Activated CD8-positive, alpha-beta memory T cell treated with anti-CD3 and anti-CD28 coated beads, Interleukin-2, amount 50 U/mL, for 24 hours (primary cell): Measurements from ENCODE around the gene SPOCK2.

ENCODE experiments used
- DNase-seq: peaks from one replicate; pipeline ENCODE4 v3.0.0-alpha.2; 2020; ENCODE audit errors: extremely low read depth

Gene SPOCK2

DNA sequence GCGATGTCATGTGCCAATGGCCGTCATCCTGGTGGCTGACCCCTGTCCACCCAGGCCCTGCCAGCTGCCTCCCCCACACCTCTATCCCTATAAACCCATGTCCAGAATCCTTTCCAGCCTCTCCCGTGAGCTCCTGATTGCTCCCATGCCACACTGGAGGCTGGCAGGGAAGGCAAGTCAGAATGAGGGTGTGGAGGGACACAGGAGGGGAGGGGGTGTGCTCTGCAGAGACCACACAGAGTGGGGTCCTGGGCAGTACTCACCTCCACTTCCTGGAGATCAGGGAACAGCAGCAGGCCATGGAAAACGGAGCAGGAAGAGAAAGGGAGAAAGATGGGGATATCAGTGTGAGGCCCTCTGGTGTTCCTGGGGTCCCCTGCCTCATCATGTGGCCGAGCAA, 15.7 kb downstream of the SPOCK2 start:
- DNase-seq: no peak

DNA sequence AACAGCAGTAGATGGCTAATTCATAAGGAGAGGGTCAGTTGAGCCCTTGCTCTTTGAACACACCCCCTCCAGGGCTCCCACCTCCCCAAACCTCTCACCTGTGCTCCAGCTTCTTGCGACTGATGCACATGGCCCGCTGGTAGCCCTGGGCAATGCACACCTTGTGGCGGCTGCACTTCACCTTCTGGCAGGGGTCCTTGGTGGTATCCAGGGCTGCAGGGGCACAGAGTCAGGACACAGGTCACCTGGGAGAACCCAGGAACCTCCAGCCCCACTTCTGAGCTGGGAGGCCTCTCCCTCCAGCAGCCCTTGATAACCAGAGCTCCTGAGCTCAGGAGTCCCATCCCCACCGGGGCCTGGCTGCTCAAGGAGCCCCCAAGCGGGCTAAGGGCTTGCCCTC, 16.3 kb downstream of the SPOCK2 start:
- DNase-seq: no peak

DNA sequence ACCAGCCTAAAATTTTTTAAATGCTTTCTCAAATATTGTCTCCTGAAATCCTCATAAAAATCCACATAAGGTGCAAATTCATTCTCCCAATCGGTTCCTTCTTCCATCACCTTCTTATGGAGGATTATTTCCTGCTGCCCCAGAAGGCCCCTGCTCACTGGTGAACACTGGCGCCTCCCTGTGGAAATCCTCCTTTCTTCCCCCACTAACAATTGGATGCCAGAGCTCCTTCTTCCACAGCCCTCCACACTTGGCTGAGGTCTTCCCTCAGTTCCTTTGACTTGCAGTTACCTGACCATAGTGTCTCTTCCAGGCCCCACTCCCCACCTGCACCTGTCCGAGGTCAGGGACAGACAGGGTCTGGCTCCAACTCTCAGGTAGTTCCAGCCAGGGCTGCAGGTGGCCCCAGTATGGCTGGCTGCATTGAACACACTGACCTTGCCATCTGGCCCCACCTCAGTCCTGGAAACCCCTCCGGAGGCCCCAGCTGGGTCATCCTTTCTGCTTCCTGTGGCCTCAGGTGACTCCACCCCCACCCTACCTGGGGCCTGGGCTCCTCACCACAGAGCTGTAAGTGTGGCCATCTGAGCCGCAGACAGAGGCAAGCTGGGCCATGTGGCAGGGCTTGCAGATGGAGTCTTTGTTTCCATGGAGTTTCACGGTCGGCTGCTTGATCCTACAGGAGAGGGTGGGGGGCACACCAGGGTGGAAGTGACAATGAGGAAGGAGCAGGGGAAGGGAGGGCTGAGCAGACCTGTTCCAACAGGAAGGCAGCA, 18.4 kb downstream of the SPOCK2 start:
- no peak for DNase-seq

DNA sequence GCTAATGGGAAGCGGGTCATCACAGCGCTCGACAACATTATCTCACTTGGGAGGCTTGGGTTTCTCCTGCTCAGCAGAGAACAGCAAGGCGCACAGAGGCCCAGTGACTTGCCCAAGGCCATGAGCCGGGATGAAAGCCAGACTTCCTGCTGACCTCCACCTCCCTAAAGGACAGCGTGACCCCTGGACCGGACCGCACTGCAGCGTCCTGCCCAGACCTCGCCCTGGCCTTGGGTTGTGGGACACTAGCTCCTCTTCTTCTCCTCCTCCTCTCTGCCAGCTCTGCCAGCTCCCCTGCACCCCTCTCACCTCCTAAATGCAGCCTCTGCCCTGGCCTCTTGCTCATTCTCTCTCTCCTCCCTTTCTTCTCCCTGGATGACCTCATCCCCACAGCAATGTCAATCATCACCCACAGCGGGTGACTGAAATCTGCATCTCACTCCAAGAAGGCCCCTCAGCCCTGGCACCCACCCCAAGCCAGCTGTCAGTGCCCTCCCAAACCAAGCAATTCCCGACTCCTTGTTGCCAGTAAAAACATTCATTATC, 19.4 kb downstream of the SPOCK2 start:
- DNase-seq: no peak

DNA sequence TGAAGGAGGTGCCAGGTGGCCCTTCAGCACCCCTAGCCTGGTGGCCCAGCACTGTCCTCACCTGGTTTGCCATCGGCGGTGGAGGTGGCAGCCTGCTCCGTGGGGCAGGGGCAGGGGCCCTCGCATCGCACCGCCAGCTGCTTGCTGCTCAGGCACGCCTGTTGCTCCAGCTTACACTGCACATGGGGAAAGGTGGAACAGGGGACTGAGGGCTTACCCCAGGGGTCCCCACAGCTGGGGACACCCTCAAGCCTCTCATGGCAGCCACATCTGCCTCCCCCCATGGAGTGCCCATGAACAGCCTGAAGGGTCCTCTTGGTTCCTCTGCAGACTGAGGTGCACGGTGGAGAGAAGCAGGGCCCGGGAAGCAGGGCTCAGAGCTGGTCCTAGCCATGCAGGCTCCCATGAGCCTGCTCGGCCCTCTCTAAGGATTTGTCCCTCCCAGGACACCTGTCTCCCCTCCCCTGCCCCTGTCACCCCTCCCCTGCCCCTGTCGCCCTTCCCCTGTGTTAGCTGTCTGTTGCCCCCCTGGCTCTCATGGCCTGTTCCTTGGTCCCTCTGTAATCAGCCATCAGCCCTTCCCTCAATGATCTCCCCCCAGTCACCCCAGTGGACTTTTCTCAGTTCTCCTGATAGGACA, 20.1 kb downstream of the SPOCK2 start:
- DNase-seq: no peak

DNA sequence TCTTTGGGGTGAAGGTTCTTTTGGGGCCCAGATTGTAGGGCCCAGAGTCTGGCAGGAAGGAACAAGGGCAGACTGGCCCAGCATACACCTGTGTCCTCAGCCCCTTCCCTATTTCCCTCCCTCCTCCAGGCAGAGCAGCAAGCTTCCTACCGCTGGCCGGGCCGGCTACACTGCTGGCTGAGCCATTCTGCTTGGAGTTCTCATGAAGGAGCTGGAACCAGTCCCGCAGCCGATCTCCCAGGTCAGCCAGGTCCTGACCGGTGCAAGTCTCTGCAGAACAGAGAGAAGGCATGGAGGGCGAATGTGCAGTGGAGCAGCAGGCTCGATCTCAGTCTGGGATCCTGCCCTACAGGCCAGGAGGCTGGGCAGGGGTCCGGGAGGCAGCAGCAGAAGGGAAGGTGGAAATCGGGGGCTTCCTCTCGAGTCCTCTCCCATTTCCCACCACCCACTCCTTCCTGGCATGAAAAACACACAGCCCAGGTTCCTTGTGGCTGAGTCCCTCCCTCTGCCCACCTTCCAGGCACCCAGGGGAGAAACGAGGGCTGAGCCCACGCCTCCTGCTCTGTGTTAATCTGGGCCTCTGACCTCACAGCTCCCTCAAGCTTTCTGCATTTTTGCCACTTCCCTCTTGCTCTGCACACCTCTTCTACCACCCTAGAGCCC, 20.8 kb downstream of the SPOCK2 start:
- no peak for DNase-seq

DNA sequence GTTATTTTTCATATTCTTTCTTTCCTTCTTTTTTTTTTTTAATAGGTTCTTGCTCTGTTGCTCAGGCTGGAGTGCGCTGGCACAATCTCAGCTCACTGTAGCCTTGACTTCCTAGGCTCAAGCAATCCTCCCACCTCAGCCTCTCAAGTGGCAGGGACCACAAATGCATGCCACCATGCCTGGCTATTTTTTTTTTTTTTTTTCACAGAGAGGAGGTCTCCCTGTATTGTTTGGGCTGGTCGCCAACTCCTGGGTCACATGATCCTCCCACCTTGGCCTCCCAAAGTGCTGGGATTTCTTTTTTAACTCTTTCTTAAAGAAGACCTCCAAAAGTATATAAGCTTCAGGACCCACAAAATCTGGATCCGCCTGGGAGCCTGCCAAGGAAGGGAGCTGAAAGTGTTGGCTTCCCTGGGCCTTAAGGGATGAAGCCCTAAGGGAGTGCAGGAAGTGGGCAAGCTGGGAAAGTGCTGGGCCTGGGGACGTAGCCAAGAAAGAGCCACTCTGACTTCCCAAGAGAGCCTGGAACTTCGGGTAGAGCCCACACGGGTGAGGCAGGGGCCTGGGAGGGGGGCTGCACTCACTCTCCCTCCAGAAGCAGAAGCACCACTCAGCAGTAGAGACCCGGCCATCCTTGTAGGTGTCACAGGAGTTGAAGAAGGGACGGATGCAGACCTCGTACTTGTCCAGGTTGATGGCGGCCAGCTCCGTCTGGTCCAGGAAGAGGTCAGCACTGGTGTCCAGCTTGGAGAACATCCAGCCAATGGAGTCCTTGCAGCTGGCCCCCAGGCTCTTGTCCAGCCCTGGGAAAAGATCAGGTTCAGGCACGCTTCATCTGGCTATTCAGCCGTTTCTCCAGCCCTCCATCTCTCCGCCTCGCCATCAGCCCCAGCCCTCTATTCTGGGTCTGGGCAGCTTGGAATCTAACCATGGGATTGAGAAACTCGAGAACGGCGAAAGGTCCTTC, 21.8 kb downstream of the SPOCK2 start:
- DNase-seq: no peak

DNA sequence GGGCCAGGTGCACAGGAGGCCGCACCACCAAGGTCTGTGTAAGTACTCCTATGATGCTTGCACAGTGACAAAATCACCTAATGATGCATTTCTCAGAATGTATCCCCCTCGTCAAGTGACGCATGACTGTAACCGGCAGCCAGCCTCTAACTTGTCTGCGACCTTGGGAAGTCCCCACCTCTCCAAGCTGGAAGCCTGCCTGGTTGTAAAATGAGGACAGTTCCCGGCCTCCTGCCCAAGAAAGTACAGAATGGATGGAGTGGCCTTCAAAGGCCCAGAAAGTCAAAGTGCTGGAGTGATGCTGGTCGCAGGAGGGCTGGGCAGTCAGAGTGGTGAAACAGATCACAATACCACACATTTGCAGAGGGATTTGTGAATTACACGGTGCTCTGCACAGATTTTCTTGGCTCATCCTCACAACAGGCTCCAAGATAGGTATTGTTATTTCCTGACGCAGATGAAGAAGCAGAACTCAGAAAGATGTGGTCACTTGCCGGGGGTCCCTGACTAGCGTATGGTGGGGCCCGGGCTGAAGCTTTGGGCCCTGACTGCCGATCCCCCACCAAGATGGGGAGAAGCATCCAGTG, 22.8 kb downstream of the SPOCK2 start:
- no peak for DNase-seq

DNA sequence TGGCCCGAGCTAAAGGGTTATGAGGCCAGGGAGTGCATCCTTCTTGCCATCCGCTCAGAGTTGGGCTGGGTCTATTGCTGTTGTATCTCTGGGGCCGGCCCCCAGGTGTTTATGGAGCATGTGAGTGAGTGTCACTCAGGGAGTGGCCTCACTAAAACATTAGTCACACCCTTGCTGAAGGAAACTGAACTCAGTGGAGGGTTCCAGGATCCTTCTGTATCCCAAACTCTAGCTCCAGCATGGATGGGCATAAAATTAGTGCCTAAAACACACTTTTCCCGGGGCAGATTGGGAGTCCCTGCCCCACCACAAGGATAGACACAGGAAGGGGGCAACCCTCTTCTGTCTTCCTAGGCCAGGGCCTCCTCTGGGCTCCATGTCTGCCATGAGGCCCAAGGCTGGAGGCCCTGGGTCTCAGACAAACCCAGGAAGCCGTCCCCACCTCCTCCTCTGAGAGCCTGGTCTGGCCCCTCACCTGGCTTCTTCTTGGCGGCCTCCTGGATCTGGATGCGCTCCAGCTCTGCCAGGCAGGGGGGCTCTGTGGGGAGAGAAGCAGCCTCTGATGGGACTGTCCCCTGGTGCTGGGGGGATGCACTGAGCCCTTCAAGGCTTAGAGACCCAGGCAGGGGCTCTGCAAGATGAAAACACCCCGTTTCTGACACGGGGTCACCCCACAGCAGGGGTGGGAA, 24.5 kb downstream of the SPOCK2 start:
- no peak for DNase-seq

DNA sequence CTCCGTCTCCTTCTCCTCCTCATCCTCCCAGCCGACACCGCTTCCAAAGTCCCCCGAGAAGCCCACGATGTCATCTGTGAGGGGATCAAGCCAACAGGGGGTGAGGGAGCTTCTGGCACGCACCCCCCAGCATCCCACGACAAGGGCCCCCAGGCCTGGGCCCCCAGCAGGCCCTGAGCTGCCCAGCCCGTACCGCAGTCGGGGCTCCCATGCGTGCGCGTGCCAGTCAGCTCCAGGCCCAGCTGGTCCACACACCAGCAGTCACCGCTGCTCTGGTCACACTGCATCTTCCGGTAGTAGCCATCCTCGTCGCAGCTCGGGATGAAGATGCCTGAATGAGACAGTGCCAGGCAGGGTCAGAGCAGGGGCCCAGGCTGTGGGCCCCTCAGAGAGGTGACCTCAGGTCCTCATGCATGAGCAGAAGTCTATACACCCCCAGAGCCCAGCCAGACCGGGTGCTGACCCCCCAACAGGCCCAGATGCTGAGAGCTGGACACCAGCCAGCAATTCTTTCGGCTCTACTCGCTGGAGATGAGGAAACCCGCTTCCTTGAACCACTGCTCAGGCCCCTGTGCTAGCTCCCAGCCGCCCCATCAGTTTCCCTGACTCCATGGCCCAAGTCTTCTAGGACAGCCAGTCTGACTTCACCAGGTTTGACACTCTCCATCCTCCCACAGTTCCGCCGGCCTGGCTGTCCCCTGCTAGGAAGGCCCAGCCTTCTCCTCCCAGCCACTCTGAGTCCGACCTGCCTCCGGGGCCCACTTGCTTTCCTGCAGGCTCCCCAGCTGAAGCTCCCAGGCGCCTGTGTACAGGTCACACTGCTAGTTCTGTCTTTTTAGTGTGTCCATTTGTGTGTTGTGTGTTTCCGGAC, 25.3 kb downstream of the SPOCK2 start:
- DNase-seq: no peak

DNA sequence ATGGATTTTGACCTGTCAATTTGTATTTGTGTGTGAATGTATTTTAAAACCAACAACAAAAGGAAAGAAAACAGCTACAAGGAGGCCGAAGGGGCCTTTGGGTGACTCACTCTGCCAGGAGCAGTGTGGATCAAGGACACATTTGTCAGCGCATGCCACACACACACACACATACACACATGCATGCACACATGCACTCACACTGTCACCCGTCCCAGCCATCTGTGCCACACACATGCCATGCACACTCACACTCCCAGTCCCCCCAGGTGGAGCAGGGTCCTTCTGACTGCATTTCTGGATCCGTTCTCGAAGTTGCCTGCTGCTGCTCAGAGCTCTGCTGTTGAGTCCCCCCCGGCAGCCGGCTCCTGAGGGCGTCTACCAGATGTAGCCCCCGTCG, 26.0 kb downstream of the SPOCK2 start:
- no peak for DNase-seq

DNA sequence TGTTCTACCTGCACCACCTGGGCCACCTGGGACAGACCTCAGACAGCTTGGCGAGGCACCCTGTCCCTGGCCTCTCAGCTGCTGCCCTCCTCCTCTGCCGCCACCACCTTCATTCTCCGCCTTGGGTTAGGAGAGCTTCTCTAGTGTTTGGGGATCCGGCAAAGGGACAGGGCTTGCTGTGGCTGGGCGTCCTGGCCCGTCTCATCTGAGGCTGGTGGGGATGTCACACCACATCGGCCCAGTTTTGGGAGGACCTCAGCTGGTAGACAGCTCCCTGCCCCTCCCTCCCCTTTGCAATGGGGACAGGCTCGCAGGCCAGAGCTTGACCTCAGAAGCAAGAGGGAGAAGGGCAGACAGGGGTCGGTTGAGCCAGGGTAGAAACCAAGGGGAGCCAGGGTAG, 26.4 kb downstream of the SPOCK2 start:
- DNase-seq: no peak

DNA sequence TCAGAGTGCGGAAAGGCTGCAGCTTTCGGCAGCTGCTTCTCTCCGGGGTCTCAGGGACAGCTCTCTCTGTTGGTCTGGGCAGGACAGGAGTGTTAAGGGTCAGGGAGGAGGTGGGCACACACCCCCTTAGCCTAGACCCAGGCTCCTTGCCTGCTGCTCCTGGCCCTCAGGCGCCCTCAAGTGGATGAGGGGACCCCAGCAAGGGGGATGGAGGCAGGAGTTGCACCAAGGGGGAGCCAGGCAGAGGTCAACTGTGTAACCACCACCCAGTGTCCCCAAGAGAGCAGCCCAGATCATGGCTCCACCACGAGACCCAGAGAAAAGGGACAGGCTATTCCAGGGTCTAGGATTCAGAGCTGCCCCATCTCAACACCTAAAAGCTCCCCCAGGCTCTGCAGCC, 26.9 kb downstream of the SPOCK2 start:
- no peak for DNase-seq

DNA sequence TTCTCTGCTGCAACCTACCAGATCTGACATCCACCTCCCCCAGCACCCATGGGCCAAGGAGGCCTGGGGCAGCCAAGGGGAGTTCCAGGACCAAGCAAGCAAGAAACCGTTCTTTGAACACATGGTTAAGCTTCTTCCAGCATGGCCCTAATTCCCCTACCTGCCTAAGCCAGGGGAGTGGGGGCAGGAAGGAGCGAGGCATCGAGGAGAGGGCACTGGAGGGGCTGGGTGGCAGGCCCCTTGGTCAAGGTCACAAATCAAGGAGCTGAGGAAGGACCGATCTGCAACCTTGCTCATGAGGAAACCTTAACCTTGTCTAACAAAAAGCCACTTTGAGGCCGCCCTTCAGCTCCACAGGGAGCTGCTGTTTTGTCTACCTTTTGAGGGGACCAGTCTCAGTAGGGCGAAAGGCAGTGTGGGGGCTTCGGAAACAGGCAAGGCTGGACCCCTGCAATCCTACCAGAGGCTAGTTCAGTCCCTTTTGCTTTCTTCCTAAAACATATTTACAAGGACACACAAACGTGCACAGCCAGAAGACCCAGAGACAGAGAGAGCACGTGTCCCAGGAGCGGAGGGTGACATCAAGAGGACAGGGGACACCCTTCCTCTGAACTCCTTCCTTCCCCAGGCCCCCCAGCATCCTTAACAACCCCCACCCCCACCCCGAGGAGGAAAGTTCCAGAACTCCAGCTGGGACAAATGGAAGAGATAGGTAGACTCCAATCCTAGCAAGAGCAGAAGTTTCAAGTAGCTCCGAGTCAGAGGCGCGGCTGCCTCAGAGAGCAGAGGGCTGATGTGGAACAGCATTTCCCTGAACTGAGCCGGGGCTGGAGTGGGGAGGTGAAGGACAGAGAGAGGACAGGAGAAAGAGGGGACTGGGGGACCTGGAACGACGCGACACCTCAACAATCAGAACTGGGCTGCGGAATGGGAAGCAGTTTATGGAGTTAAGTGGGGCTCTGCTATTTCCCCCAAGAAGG, 28.2 kb downstream of the SPOCK2 start:
- no peak for DNase-seq

DNA sequence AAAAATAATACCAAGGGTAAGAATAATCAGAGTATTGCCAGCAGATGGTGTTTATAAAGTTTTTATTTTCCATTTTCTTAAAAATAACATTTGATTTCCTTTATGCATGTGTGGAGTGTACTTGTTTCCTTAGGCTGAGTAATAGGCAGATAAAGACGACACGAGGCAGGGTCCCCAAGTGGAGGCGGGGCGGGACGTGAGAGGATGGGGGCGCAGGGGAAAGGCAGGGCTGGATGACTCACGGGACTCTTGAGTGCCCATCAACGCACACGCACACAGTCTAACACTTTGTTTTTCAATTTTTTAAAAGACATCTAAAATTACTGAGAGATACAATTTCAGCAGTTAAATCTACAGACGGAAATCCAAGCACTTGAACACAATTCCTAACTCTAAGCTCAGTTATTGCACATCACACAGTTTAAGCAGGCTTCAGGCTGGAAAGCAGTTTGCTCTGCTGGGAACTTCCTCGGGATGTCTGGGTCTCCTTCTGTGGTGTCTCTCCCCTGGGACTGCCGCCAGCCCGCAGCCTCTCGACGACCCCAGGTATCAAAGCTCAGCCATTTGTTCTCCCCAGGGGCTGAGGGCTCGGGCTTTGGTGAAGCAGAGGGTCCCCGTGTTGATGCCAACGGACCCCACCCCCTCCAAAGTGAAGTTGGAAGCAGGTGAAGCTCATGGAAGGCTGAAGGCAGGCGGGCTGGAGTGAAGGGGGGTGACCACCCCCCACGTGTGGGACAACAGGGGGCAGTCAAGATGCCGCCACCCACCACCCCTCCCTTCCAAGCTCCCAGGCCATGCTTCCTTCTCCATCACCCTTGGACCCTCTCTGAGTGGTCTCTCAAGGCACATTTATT, 29.1 kb downstream of the SPOCK2 start:
- DNase-seq: no peak

DNA sequence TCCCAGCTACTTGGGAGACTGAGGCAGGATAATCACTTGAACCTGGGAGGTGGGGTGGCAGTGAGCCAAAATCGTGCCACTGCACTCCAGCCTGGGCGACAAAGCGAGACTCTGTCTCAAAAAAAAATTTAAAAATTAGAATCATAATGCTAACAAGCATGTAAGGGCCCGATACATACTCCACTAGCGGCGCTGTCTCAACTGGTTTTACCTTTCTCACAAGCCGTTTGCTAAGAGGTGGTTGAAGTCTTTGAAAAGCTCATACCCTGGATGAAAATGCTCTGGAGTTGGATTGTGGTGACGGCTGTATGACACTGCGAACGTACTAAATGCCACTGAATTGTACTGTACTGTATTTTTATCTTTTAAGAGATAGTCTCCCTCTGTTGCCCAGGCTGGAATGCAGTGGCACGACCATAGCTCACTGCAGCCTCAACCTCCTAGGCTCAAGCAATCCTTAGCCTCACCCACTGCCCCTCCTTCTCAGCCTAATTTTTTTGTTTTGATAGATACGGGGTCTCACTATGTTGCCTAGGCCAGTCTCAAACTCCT, 29.9 kb downstream of the SPOCK2 start:
- no peak for DNase-seq
